ENCODE results near the gene ST6GALNAC6. TPM values are rescaled to one million over a fixed set of nuclear protein-coding genes. Genes with fewer than 3 reads are reported as not detected.

ST6GALNAC6 gene
- total RNA-seq, 1 donor, result 53.2 TPM

- Histone ChIP-seq H3K4me2 (ENCODE audit: insufficient read depth, low read length) (no peak overlapping the region), H3K4me3 (ENCODE audit: insufficient read depth, low read length) (no peak overlapping the region), H3K4me1 (ENCODE audit: insufficient read depth, low read length) (peaks cover 41% of the 10 kb centered on the region), H2AFZ (ENCODE audit: low read length) (no peak overlapping the region), H3K36me3 (ENCODE audit: insufficient read depth, low read length) (no peaks in the 10 kb centered on the region), H4K20me1 (ENCODE audit: insufficient read depth, low read length) (peaks cover 3% of the 10 kb centered on the region), H3K9me3 (ENCODE audit: low read depth, low read length) (no peaks in the 10 kb centered on the region), H3K27ac (ENCODE audit: low read depth, low read length) (no peak overlapping the region), H3K27me3 (ENCODE audit: insufficient read depth, low read length) (no peaks in the 10 kb centered on the region), H3K79me2 (ENCODE audit: insufficient read depth, low read length) (peaks cover 4% of the 10 kb centered on the region)
- TF ChIP-seq CTCF (IDR thresholded peaks at IDR 0.05; ENCODE audit: extremely low read depth, low read depth, low read length), result no peak
- no peak for DNase-seq (ENCODE audit: insufficient read length, low spot score, missing footprints)
These were observed 28.7 kb upstream of the ST6GALNAC6 start for GRCh38 chr9:127927988-127928675.

- Histone ChIP-seq H3K4me1 (ENCODE audit: insufficient read depth, low read length) (peaks cover 42% of the 10 kb centered on the region), H4K20me1 (ENCODE audit: insufficient read depth, low read length) (peaks cover 3% of the 10 kb centered on the region), H3K27me3 (ENCODE audit: insufficient read depth, low read length) (no peaks in the 10 kb centered on the region), H3K79me2 (ENCODE audit: insufficient read depth, low read length) (no peaks in the 10 kb centered on the region), H3K4me3 (ENCODE audit: insufficient read depth, low read length) (peak overlapping the region; percentile 60), H3K9me3 (ENCODE audit: low read depth, low read length) (no peaks in the 10 kb centered on the region), H3K27ac (ENCODE audit: low read depth, low read length) (no peak overlapping the region), H3K36me3 (ENCODE audit: insufficient read depth, low read length) (no peaks in the 10 kb centered on the region), H2AFZ (ENCODE audit: low read length) (peak overlapping the region; percentile 51), H3K4me2 (ENCODE audit: insufficient read depth, low read length) (peak overlapping the region; percentile 70)
- TF ChIP-seq CTCF (IDR thresholded peaks at IDR 0.05; ENCODE audit: extremely low read depth, low read depth, low read length), result no peak
- DNase-seq (ENCODE audit: insufficient read length, low spot score, missing footprints), result no peak
These were observed 28.0 kb upstream of the ST6GALNAC6 start for GRCh38 chr9:127927201-127927987.

GRCh38 chr9:127926906-127927200 lies 27.4 kb upstream of the ST6GALNAC6 start:
- H3K4me2 ChIP-seq (ENCODE audit: insufficient read depth, low read length), result peak overlapping the region; percentile 70
- no peak for DNase-seq (ENCODE audit: insufficient read length, low spot score, missing footprints)
- peaks cover 3% of the 10 kb centered on the region for H4K20me1 ChIP-seq (ENCODE audit: insufficient read depth, low read length)
- no peak overlapping the region for H3K27ac ChIP-seq (ENCODE audit: low read depth, low read length)
- no peaks in the 10 kb centered on the region for H3K36me3 ChIP-seq (ENCODE audit: insufficient read depth, low read length)
- no peaks in the 10 kb centered on the region for H3K79me2 ChIP-seq (ENCODE audit: insufficient read depth, low read length)
- peak overlapping the region; percentile 51 for H2AFZ ChIP-seq (ENCODE audit: low read length)
- no peaks in the 10 kb centered on the region for H3K27me3 ChIP-seq (ENCODE audit: insufficient read depth, low read length)
- peaks cover 42% of the 10 kb centered on the region for H3K4me1 ChIP-seq (ENCODE audit: insufficient read depth, low read length)
- TF ChIP-seq CTCF (IDR thresholded peaks at IDR 0.05; ENCODE audit: extremely low read depth, low read depth, low read length), result no peak
- H3K9me3 ChIP-seq (ENCODE audit: low read depth, low read length), result no peaks in the 10 kb centered on the region
- peak overlapping the region; percentile 60 for H3K4me3 ChIP-seq (ENCODE audit: insufficient read depth, low read length)

All from osteoblast (primary cell).